ENCODE measurements around the gene U2AF1L4.

Gene U2AF1L4, protein sequence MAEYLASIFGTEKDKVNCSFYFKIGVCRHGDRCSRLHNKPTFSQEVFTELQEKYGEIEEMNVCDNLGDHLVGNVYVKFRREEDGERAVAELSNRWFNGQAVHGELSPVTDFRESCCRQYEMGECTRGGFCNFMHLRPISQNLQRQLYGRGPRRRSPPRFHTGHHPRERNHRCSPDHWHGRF

DNA sequence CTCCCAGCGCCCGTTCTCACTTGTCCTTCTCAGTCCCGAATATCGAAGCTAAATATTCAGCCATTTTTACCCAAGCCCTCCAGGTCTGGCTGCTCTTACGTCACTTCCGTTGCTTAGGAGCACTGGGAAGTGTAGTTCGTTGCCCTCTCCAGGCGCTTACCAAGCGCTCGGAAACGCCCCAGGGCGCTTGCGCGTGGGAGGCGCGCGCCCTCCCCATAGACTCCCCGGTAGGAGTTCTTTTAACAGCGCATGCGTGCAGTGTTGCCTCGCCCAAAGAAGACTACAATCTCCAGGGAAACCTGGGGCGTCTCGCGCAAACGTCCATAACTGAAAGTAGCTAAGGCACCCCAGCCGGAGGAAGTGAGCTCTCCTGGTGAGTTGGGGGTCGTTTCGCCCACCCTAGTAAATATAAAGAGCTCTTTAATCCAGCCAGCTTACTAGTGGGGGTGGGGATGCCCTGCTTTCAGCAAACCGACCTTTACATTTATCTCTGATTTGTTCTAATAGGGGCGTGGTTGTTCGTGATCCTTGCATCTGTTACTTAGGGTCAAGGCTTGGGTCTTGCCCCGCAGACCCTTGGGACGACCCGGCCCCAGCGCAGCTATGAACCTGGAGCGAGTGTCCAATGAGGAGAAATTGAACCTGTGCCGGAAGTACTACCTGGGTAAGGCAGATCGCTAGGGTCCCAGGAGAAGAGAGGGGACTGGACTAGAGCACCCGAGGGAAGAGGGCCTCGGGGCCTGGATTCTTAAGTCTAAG, at the start of gene U2AF1L4, which contains the start of gene PSENEN:
Gene U2AF1L4 (minus strand): TSS at position 91 of the 759 bp plus-strand sequence. CDS start 27 bp downstream, at position 64.
Gene PSENEN (plus strand): TSS at position 324 of the 759 bp plus-strand sequence. CDS start 280 bp downstream, at position 604.
- peak; percentile 98 for DNase-seq (ENCODE audit: low read depth, low spot score)

DNA sequence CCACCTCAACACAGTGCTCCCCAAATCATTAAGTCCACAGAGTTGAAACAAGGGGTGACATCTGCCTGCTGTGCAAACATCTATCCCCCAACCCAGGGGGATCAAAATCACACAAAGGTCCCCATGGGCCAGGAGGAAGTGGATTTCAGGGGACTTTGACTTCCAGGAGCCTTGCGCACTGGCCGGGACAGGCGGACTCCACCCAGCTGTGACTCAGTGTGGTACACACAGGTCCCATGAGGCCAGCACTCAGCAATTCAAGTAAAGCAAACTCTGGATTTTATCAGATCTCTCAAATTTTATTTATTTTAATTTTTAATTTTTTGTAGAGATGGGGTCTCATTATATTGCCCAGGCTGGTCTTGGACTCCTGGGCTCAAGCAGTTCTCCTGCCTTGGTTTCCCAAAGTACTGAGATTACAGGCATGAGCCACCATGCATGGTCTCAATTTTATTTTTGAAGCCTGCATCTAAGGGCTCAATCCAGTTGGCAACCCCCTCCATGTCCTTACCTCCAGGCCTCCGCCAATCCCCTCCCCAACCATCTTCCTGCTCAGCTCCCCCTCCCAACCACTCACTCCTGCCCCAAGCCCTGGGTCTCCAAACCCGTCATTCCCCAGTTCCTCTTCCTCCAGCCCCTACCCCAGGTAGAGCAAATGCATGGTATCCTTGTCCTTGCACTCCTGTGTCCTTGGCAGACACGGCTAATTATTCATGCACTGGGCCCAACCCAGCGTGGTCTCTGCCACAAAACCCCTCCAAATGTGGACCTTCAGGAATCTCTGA, 48.4 kb upstream of the U2AF1L4 start:
- no peak for DNase-seq (ENCODE audit: low read depth, low spot score)

- no peak for DNase-seq (ENCODE audit: low read depth, low spot score)
Measured at GRCh38 chr19:35792888-35793287, 47.7 kb upstream of the U2AF1L4 start.

DNA sequence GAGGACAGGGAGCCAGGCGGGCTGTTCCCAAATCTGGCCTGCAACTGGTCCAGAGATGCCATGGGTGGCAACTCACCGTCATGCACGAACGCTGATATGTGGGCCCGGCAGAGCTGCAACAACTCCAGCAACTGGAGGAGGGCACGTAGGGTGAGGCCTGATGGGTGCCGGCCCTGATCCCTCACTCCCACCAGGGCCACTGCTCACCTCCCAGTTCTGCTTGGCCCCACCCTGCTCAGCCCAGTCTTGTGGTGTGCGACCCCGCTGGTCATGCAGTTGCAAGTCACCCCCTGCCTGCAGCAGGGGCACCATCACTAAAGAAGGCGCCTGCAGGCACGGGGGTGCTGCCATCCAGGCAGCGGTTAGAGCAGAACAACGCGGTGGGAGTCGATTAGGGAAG, 47.1 kb upstream of the U2AF1L4 start:
- no peak for DNase-seq (ENCODE audit: low read depth, low spot score)

- DNase-seq (ENCODE audit: low read depth, low spot score) = no peak
Measured at GRCh38 chr19:35791814-35792279, 46.6 kb upstream of the U2AF1L4 start.

DNA sequence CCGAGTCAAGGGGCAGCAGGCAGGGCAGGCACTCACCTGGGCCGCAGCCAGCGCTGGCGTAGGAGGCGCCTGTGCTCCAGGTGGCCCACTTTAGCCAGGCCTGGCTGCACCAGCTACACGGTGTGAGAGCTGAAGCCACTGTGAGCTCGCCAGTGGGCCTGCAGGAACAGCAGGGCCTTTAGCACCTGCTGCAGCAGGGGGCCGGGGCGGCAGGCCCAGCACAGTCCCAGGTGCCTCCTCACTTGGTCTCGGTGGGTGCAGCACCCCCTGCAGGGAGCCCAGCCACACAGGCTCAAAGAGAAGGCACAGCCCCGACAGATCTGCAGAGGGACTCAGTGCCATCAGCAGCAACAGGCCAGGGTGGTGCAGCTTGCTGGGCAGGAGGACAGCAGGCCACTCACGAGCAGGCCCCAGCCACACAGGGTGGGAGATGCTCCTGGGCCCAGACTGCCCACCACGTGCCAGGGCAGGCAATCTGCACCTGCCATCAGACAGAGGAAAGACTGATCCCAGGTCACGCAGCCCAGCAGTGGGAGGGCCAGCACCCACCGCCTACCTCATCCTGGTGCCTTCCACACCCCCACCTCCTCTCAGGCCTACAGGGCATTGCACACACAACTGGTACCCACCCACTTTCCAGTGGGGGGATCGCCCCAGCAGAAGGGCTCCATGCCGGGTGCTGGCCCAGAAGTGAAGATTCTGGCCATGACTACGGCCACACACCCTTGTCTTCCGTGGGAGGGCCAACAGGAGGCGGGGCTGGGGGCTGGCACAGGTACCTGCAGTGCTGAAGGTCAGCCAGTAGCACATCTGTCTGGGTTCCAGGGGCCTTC, 46.0 kb upstream of the U2AF1L4 start:
- DNase-seq (ENCODE audit: low read depth, low spot score) = no peak

DNA sequence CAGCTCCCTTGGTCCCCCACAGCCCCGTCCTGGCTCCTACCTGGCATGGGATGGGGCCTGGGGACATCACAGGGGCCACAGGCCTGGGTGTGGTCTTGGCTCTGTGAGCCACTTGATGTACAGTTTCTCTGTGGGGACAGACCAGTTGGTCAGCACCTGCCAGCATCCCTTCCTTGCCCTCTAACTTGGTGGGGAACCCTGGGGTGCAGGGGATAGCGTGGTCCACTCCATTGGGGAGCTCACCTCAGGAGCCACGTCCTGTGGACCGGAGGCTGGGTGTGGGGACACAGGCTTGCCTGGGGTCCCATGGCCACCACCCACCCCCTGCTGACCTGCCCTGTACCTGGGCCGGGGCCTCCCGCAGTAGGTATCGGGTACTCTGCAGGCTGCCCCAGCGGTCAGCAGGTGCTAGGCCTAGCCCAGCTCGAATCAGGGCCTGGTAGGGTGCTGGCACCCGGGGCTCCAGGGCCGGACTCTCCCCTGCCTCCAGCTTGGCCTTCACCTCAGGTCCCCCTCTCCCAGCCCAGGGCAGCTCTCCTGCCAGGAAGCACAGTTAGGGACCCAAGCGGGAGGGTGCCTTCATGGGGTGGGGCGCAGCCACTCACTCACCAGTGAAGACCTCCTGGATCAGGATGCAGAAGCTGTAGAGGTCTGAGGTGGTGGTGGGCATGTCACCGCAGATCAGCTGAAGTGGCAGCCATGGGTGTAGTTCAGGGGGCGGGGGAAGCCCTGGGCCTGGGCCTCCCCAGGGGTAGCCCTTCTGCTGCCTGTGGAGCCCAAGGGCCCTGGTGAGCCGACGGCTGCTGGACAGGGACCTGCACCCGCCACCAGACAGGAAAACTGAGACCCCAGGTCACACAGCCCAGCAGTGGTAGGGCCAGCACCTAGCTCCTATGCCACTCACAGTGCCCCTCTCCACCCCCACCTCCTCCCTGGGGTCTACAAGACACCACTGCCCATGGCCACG, 45.0 kb upstream of the U2AF1L4 start:
- no peak for DNase-seq (ENCODE audit: low read depth, low spot score)

DNA sequence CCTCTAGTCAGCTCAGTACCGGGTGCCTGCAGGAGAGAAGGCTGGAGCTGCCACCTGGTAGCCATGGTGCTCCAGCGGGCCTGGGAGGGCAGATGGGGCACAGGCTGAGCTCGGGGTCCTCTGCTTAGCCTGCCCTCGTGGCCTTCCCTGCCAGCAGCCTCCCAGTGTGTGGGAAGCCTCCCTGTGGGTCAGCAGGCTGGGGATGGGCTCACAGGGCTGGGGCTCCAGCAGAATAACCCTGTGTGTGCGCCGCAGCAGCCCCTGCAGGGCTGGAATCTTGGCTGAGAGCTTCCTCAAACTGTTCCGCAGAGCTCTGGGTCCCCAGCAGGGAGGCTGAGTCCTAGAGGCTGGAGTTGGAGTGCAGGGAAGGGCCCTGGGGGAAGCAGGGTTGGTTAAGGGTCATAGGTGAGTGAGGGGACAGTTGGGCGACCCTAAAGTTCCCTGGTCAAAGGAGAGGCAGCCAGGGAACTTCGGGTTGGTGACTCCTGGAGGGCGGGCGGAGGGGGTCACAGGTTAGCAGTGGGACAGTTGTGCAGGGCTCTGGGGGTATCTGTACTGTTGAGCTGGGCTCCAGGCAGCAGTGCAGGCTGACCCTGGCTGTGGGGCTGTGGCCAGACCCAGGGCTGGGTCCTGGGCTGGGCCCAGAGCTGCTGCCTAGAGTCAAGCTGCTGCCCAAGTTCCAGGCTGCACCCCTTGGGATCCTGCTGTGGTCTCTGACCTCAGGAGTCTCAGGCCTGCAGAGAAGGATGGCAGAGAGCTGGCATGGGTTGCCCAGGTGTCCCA, 44.2 kb upstream of the U2AF1L4 start:
- DNase-seq (ENCODE audit: low read depth, low spot score) = no peak

DNA sequence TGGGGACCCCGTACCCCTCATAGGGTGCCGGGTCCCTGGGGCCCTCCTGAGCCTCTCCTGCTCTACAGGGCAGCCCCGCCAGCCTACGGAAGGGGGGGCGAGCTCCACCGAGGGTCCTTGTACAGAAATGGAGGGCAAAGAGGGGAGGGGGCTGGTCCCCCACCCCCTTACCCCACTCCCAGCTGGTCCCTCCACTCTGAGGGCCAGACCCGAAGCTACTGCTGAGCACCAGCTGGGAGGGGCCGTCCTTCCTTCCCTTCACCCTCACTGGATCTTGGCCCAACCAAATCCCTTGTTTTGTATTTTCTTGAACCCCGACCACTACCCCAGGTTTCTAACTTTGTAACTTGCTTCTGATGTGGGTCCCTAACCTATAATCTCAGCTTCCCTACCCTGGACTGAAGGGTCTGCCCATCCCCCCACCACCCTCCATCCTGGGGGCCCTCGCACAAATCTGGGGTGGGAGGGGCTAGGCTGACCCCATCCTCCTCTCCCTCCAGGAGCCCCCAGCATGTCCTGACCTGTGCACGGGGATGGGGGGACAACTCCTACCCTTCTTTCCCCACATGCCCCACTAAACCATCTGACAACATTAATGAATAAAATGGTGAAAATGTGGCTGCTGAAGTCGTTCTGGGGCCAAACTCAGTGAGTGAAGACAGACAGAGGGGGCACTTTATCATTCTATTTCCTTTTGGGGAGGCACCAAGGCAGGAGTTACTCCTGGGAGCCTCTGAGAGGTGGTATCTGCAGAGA, 43.2 kb upstream of the U2AF1L4 start:
- no peak for DNase-seq (ENCODE audit: low read depth, low spot score)

- DNase-seq (ENCODE audit: low read depth, low spot score) = no peak
Measured at GRCh38 chr19:35787227-35787799, 42.1 kb upstream of the U2AF1L4 start.

DNA sequence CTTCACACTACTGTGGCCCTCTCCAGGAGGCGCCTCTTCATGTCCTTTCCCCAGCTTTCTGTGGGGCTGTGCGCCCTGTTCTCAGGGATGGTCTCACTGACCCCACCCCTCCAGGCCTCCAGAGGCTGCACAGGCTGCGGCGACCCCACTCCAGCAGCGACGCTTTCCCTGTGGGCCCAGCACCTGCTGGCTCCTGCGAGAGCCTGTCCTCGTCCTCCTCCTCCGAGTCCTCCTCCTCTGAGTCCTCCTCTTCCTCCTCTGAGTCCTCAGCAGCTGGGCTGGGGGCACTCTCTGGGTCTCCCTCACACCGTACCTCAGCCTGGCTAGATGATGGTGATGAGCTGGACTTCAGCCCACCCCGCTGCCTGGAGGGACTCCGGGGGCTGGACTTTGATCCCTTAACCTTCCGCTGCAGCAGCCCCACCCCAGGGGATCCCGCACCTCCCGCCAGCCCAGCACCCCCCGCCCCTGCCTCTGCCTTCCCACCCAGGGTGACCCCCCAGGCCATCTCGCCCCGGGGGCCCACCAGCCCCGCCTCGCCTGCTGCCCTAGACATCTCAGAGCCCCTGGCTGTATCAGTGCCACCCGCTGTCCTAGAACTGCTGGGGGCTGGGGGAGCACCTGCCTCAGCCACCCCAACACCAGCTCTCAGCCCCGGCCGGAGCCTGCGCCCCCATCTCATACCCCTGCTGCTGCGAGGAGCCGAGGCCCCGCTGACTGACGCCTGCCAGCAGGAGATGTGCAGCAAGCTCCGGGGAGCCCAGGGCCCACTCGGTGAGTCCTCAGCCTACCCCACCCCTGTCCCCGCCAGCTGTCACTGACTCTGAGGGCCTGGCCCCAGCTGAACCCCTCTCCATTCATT, 41.3 kb upstream of the U2AF1L4 start:
- DNase-seq (ENCODE audit: low read depth, low spot score) = no peak

DNA sequence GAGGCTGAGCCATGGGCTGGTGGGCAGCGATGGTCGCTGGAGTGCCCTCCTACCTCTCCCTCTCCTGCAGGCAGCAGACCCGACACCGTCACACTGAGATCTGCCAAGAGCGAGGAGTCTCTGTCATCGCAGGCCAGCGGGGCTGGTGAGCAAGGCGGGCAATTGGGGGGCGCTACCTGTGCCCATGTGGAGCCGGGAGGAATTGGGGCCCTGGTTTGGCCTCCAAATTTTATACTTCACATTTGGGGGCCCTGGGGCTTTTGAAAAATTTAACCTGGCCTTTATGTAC, 40.1 kb upstream of the U2AF1L4 start:
- no peak for DNase-seq (ENCODE audit: low read depth, low spot score)

GRCh38 chr19:35784503-35785338, 39.5 kb upstream of the U2AF1L4 start:
- DNase-seq (ENCODE audit: low read depth, low spot score) = peak; percentile 64

- DNase-seq (ENCODE audit: low read depth, low spot score) = no peak
Measured at GRCh38 chr19:35783469-35784434, 38.5 kb upstream of the U2AF1L4 start.

DNA sequence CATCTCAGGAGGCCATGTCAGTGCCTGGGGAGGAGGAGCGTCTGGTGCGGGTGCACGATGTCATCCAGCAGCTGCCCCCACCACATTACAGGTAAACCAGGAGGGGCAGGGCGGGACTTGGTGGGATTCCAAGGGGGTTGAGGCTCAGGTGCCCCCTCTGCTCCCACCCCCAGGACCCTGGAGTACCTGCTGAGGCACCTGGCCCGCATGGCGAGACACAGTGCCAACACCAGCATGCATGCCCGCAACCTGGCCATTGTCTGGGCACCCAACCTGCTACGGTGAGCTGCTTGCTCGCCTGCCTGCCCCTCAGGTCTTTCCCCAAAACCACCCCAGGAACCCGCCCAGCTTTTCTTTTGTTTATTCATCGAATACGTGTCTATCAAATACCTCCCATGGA, 37.4 kb upstream of the U2AF1L4 start:
- DNase-seq (ENCODE audit: low read depth, low spot score) = no peak

- no peak for DNase-seq (ENCODE audit: low read depth, low spot score)
Measured at GRCh38 chr19:35781650-35782049, 36.4 kb upstream of the U2AF1L4 start.
